ENCODE measurements around the gene CDT1.

- TF ChIP-seq, protein P1, sequence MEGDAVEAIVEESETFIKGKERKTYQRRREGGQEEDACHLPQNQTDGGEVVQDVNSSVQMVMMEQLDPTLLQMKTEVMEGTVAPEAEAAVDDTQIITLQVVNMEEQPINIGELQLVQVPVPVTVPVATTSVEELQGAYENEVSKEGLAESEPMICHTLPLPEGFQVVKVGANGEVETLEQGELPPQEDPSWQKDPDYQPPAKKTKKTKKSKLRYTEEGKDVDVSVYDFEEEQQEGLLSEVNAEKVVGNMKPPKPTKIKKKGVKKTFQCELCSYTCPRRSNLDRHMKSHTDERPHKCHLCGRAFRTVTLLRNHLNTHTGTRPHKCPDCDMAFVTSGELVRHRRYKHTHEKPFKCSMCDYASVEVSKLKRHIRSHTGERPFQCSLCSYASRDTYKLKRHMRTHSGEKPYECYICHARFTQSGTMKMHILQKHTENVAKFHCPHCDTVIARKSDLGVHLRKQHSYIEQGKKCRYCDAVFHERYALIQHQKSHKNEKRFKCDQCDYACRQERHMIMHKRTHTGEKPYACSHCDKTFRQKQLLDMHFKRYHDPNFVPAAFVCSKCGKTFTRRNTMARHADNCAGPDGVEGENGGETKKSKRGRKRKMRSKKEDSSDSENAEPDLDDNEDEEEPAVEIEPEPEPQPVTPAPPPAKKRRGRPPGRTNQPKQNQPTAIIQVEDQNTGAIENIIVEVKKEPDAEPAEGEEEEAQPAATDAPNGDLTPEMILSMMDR (IDR thresholded peaks at IDR 0.05 in 4 of 5, conservative IDR thresholded peaks at IDR 0.05 in 1 of 5), result no peak
- no peak for TF ChIP-seq POLR2A (IDR thresholded peaks at IDR 0.05)
These were observed 1.2 kb downstream of the CDT1 start for GRCh38 chr16:88804552-88805339.
